GM04503 (cell line): Measurements from ENCODE around the gene PRDM2.

Experiments used
- DNase-seq: peaks from one replicate; pipeline ENCODE4 v3.0.0-alpha.2; 2012; ENCODE audit warnings: low read depth

Gene PRDM2

GRCh38 chr1:13792419-13792818, 92.4 kb downstream of the PRDM2 start:
- peak; percentile 80 for DNase-seq

GRCh38 chr1:13793088-13793730, 93.2 kb downstream of the PRDM2 start:
- no peak for DNase-seq

GRCh38 chr1:13794231-13795187, 94.5 kb downstream of the PRDM2 start:
- no peak for DNase-seq

- DNase-seq: no peak
Observed at GRCh38 chr1:13797397-13797796, 97.4 kb downstream of the PRDM2 start.

- no peak for DNase-seq
Observed at GRCh38 chr1:13798120-13798519, 98.1 kb downstream of the PRDM2 start.

- DNase-seq: no peak
Observed at GRCh38 chr1:13799502-13800283, 99.7 kb downstream of the PRDM2 start.

GRCh38 chr1:13801232-13801631, 101.2 kb downstream of the PRDM2 start:
- DNase-seq: no peak

- DNase-seq: no peak
Observed at GRCh38 chr1:13801655-13802486, 101.9 kb downstream of the PRDM2 start.

- DNase-seq: no peak
Observed at GRCh38 chr1:13802782-13803545, 103.0 kb downstream of the PRDM2 start.

- no peak for DNase-seq
Observed at GRCh38 chr1:13803546-13804239, 103.7 kb downstream of the PRDM2 start.

GRCh38 chr1:13804240-13804633, 104.2 kb downstream of the PRDM2 start:
- no peak for DNase-seq

- no peak for DNase-seq
Observed at GRCh38 chr1:13805431-13805830, 105.4 kb downstream of the PRDM2 start.

- no peak for DNase-seq
Observed at GRCh38 chr1:13806108-13806507, 106.1 kb downstream of the PRDM2 start.

GRCh38 chr1:13807209-13807608, 107.2 kb downstream of the PRDM2 start:
- DNase-seq: no peak

- peak; percentile 36 for DNase-seq
Observed at GRCh38 chr1:13808729-13809131, 108.7 kb downstream of the PRDM2 start.

GRCh38 chr1:13809461-13810159, 109.6 kb downstream of the PRDM2 start:
- no peak for DNase-seq

GRCh38 chr1:13812456-13813397, 112.7 kb downstream of the PRDM2 start:
- no peak for DNase-seq

GRCh38 chr1:13813398-13814012, 113.5 kb downstream of the PRDM2 start:
- DNase-seq: no peak
